CD4-positive, CD25-positive, alpha-beta regulatory T cell (primary cell): ENCODE measurements around the gene CDK5RAP2. TPM values are rescaled to one million over a fixed set of nuclear protein-coding genes. Genes with fewer than 3 reads are reported as not detected.

Experiments used
- ATAC-seq, 2 donors: fragments of 150-1000 bp; cut with Tn5 transposase; one replicate each; pipeline ENCODE4 v1.10.0; 2021; ENCODE audit warnings: low read depth in 2 of 2, moderate number of reproducible peaks in 2 of 2, moderate library complexity in 1 of 2
- DNase-seq, 3 donors: peaks; one replicate each; pipeline versions ENCODE4 v3.0.0 to v3.0.0-alpha.2; 2012 to 2022; ENCODE audit warnings: mixed read lengths in 1 of 3
- H3K27ac ChIP-seq: one replicate; pipeline ENCODE4 v1.7.0; 2013; ENCODE audit warnings: mild to moderate bottlenecking, low read length; ENCODE audit not compliant: insufficient read depth, poor library complexity, severe bottlenecking
- H3K27me3 ChIP-seq: one replicate; pipeline ENCODE4 v1.7.0; 2013; ENCODE audit warnings: low read length; ENCODE audit not compliant: control insufficient read depth, insufficient read depth
- H3K36me3 ChIP-seq: one replicate; pipeline ENCODE4 v1.7.0; 2013; ENCODE audit warnings: mild to moderate bottlenecking, low read length, moderate library complexity; ENCODE audit not compliant: control insufficient read depth, insufficient read depth
- H3K4me1 ChIP-seq: 2 replicates; pipeline ENCODE4 v1.7.0; 2013; ENCODE audit warnings: mild to moderate bottlenecking, low read length; ENCODE audit not compliant: insufficient read depth, control insufficient read depth, poor library complexity, severe bottlenecking
- H3K4me3 ChIP-seq: one replicate; pipeline ENCODE4 v1.7.0; 2013; ENCODE audit warnings: low read depth, mild to moderate bottlenecking, low read length, moderate library complexity
- H3K9me3 ChIP-seq, 2 experiments: 1 replicate in 1 of 2; 2 replicates in 1 of 2; pipeline ENCODE4 v1.7.0; 2013; ENCODE audit warnings: low read length in 2 of 2, mild to moderate bottlenecking in 1 of 2, moderate library complexity in 1 of 2; ENCODE audit not compliant: control insufficient read depth in 2 of 2
- H3K27ac Mint-ChIP-seq, 3 donors: one replicate each; pipeline ENCODE4 v1.8.0; 2020 to 2022; ENCODE audit warnings: mild to moderate bottlenecking in 3 of 3, mixed read lengths in 3 of 3, moderate library complexity in 2 of 3
- H3K27me3 Mint-ChIP-seq: one replicate; pipeline ENCODE4 v1.8.0; 2022; ENCODE audit warnings: mild to moderate bottlenecking, mixed read lengths
- H3K36me3 Mint-ChIP-seq: one replicate; pipeline ENCODE4 v1.8.0; 2020; ENCODE audit warnings: mixed read lengths
- H3K4me1 Mint-ChIP-seq, 4 donors: one replicate each; pipeline ENCODE4 v1.8.0; 2020 to 2022; ENCODE audit warnings: mixed read lengths in 4 of 4, mild to moderate bottlenecking in 1 of 4
- H3K4me3 Mint-ChIP-seq, 4 donors: one replicate each; pipeline ENCODE4 v1.8.0; 2020 to 2022; ENCODE audit warnings: mild to moderate bottlenecking in 4 of 4, mixed read lengths in 4 of 4, moderate library complexity in 3 of 4
- H3K9me3 Mint-ChIP-seq, 7 donors: one replicate each; pipeline ENCODE4 v1.8.0; 2020 to 2022; ENCODE audit warnings: mixed read lengths in 7 of 7, mild to moderate bottlenecking in 3 of 7, moderate library complexity in 2 of 7
- polyA plus RNA-seq, 4 donors: library from polyadenylated mRNA; unstranded; fragments of 300-500 nt; fragmentation: Illumina TruSeq; gene quantifications; one replicate each; pipeline ENCODE4 v1.2.3, GENCODE V29; 2021
- total RNA-seq: library from RNA; stranded (reverse); gene quantifications from one replicate; pipeline ENCODE4 v1.2.3, GENCODE V29; 2022

The CDK5RAP2 gene
- total and polyA plus RNA-seq, 5 donors from 2014 or later, result 14.6 to 64.5 (median 16.9) TPM

GRCh38 chr9:120621941-120622340 lies 42.0 kb upstream of the CDK5RAP2 start:
- Mint-ChIP-seq H3K27ac (no peak overlapping the region), H3K4me3 (no peak overlapping the region), H3K4me1 (peaks cover 2 to 16% (median 10%) of the 10 kb centered on the region in 4 donors), H3K27me3 (no peaks in the 10 kb centered on the region), H3K36me3 (peaks cover 10% of the 10 kb centered on the region), H3K9me3 (no peaks in the 10 kb centered on the region)
- Histone ChIP-seq H3K4me1 (no peaks in the 10 kb centered on the region), H3K4me3 (no peak overlapping the region), H3K36me3 (peaks cover 12% of the 10 kb centered on the region), H3K27ac (no peak overlapping the region), H3K27me3 (no peaks in the 10 kb centered on the region), H3K9me3 (no peaks in the 10 kb centered on the region)
- ATAC-seq (no peak), DNase-seq (no peak)

- Mint-ChIP-seq H3K27ac (peak overlapping the region in 1 of 3 donors; percentile 64), H3K27me3 (no peaks in the 10 kb centered on the region), H3K4me3 (no peak overlapping the region), H3K36me3 (peaks cover 10% of the 10 kb centered on the region), H3K4me1 (peaks cover 2 to 16% (median 8%) of the 10 kb centered on the region in 4 donors), H3K9me3 (no peaks in the 10 kb centered on the region)
- peak; percentile 34 to 78 (median 58) for DNase-seq
- Histone ChIP-seq H3K27me3 (no peaks in the 10 kb centered on the region), H3K36me3 (peaks cover 12% of the 10 kb centered on the region), H3K4me3 (no peak overlapping the region), H3K4me1 (no peaks in the 10 kb centered on the region), H3K9me3 (no peaks in the 10 kb centered on the region), H3K27ac (no peak overlapping the region)
- peak; percentile 69 to 87 for ATAC-seq
Measured at GRCh38 chr9:120619751-120620655, 40.0 kb upstream of the CDK5RAP2 start.

- no peak overlapping the region for H3K4me3 Mint-ChIP-seq
- DNase-seq (no peak), ATAC-seq (no peak)
- Histone ChIP-seq H3K27me3 (no peaks in the 10 kb centered on the region), H3K36me3 (peaks cover 5% of the 10 kb centered on the region), H3K27ac (no peak overlapping the region), H3K4me1 (no peaks in the 10 kb centered on the region), H3K4me3 (no peak overlapping the region), H3K9me3 (no peaks in the 10 kb centered on the region)
- no peaks in the 10 kb centered on the region for H3K27me3 Mint-ChIP-seq
- H3K27ac Mint-ChIP-seq, result peak overlapping the region in 1 of 3 donors; percentile 16
- H3K9me3 Mint-ChIP-seq, result no peaks in the 10 kb centered on the region
- H3K36me3 Mint-ChIP-seq, result peaks cover 10% of the 10 kb centered on the region
- H3K4me1 Mint-ChIP-seq, result peaks cover 2 to 16% (median 8%) of the 10 kb centered on the region in 4 donors
Measured at GRCh38 chr9:120616966-120617935, 37.3 kb upstream of the CDK5RAP2 start.

- Mint-ChIP-seq H3K36me3 (peaks cover 17% of the 10 kb centered on the region), H3K27ac (no peak overlapping the region), H3K4me3 (no peak overlapping the region), H3K27me3 (no peaks in the 10 kb centered on the region), H3K9me3 (no peaks in the 10 kb centered on the region), H3K4me1 (no peaks in the 10 kb centered on the region)
- Histone ChIP-seq H3K9me3 (no peaks in the 10 kb centered on the region), H3K36me3 (peaks cover 21% of the 10 kb centered on the region), H3K4me1 (no peaks in the 10 kb centered on the region), H3K4me3 (no peak overlapping the region), H3K27me3 (no peaks in the 10 kb centered on the region), H3K27ac (no peak overlapping the region)
- DNase-seq (no peak), ATAC-seq (no peak)
Measured at GRCh38 chr9:120612218-120612617, 32.3 kb upstream of the CDK5RAP2 start.

GRCh38 chr9:120611690-120612068 lies 31.7 kb upstream of the CDK5RAP2 start:
- no peak overlapping the region for H3K27ac Mint-ChIP-seq
- no peaks in the 10 kb centered on the region for H3K27me3 Mint-ChIP-seq
- Histone ChIP-seq H3K4me3 (no peak overlapping the region), H3K9me3 (no peaks in the 10 kb centered on the region), H3K27me3 (no peaks in the 10 kb centered on the region), H3K27ac (no peak overlapping the region), H3K36me3 (peaks cover 25% of the 10 kb centered on the region), H3K4me1 (no peaks in the 10 kb centered on the region)
- ATAC-seq (no peak), DNase-seq (no peak)
- H3K4me1 Mint-ChIP-seq, result no peaks in the 10 kb centered on the region
- no peak overlapping the region for H3K4me3 Mint-ChIP-seq
- peaks cover 18% of the 10 kb centered on the region for H3K36me3 Mint-ChIP-seq
- no peaks in the 10 kb centered on the region for H3K9me3 Mint-ChIP-seq

GRCh38 chr9:120610975-120611689 lies 31.2 kb upstream of the CDK5RAP2 start:
- Histone ChIP-seq H3K9me3 (no peaks in the 10 kb centered on the region), H3K36me3 (peaks cover 29% of the 10 kb centered on the region), H3K4me1 (no peaks in the 10 kb centered on the region), H3K4me3 (no peak overlapping the region), H3K27me3 (no peaks in the 10 kb centered on the region), H3K27ac (no peak overlapping the region)
- H3K4me1 Mint-ChIP-seq, result no peaks in the 10 kb centered on the region
- no peak overlapping the region for H3K27ac Mint-ChIP-seq
- H3K36me3 Mint-ChIP-seq, result peaks cover 18% of the 10 kb centered on the region
- H3K9me3 Mint-ChIP-seq, result no peaks in the 10 kb centered on the region
- no peak for DNase-seq
- no peaks in the 10 kb centered on the region for H3K27me3 Mint-ChIP-seq
- ATAC-seq, result no peak
- no peak overlapping the region for H3K4me3 Mint-ChIP-seq

- no peaks in the 10 kb centered on the region for H3K9me3 Mint-ChIP-seq
Measured at GRCh38 chr9:120609636-120610035, 29.7 kb upstream of the CDK5RAP2 start.

More at GRCh38 chr9:120609636-120610035, 29.7 kb upstream of the CDK5RAP2 start:
- no peaks in the 10 kb centered on the region for H3K9me3 ChIP-seq
- no peak overlapping the region for H3K4me3 Mint-ChIP-seq
- H3K36me3 ChIP-seq, result peaks cover 40% of the 10 kb centered on the region
- DNase-seq (no peak), ATAC-seq (no peak)
- no peaks in the 10 kb centered on the region for H3K27me3 ChIP-seq
- no peaks in the 10 kb centered on the region for H3K4me1 ChIP-seq
- H3K4me1 Mint-ChIP-seq, result no peaks in the 10 kb centered on the region
- no peak overlapping the region for H3K27ac Mint-ChIP-seq
- no peak overlapping the region for H3K4me3 ChIP-seq
- H3K27ac ChIP-seq, result no peak overlapping the region
- H3K36me3 Mint-ChIP-seq, result peaks cover 25% of the 10 kb centered on the region
- no peaks in the 10 kb centered on the region for H3K27me3 Mint-ChIP-seq
